GM23248 (cell line): ENCODE data around the gene GSE1.

ENCODE experiments used
- EZH2 ChIP-seq: fragments of 200-600 bp; sonication (generic); IDR thresholded peaks from 2 replicates; pipeline ENCODE4 v1.6.1; 2018; ENCODE audit warnings: antibody characterized with exemption, mild to moderate bottlenecking; ENCODE audit not compliant: insufficient read depth, poor library complexity, severe bottlenecking
- EZH2phosphoT487 ChIP-seq: fragments of 200-600 bp; sonication (generic); IDR thresholded peaks from 2 replicates; pipeline ENCODE4 v1.6.1; 2018; ENCODE audit warnings: antibody characterized with exemption, moderate library complexity, mild to moderate bottlenecking, low read depth; ENCODE audit not compliant: insufficient read depth

DNA sequence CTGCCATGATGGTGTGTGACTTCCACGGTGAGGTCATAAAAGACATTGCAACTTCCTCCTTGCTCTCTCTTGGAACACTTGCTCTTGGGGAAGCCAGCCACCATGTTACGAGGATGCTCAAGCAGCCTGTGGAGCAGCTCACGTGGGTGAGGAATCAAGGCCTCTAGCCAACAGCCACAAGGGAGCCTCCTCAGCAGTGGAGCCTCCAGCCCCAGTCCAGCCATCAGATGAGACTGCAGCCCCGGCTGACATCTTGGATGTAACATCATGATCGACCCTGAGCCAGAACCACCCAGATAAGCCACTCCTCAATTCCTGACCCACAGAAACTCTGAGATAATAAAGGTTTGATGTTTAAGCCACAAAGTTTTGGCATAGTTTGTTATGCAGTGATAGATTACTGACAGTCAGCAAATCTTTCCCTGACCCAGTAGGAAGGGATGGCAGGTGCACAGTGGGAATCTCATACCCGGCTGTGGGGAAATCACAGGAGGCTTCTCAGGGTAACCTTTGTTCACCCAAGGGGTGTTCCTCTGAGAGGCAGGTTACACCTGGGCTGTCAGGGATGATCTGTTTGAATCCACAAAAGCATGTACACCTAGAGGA, 99.0 kb downstream of the GSE1 start:
- TF ChIP-seq EZH2: no peak
- no peak for TF ChIP-seq EZH2phosphoT487
